Measurements from ENCODE around the gene DNAI1. TPM values are rescaled to one million over a fixed set of nuclear protein-coding genes. Genes with fewer than 3 reads are reported as not detected.
A peak's percentile ranks its signal among the peaks of the same experiment; 100 is the strongest.

DNAI1 gene
- total and polyA plus RNA-seq, 3 experiments from 2014 or later, result not detected

GRCh38 chr9:34452568-34452967 is 6.0 kb upstream of the DNAI1 start:
- ChIA-PET CTCF (no interaction called here), POLR2A (no interaction called here)
- Mint-ChIP-seq H3K27me3 (no peaks in the 10 kb centered on the region), H3K27ac (peak overlapping the region in 1 of 8 donors; percentile 35), H3K4me3 (no peak overlapping the region), H3K4me1 (peaks cover 19 to 37% (median 26%) of the 10 kb centered on the region in 3 donors), H3K36me3 (peaks cover 0 to 13% (median 1%) of the 10 kb centered on the region in 3 donors), H3K9me3 (no peaks in the 10 kb centered on the region)
- no peak overlapping the region for H3K27ac ChIP-seq (ENCODE audit: low read depth, low read length)
- DNase-seq, result no peak
- peaks cover 14% of the 10 kb centered on the region for H3K4me1 ChIP-seq (ENCODE audit: insufficient read depth, low read length)
- no peaks in the 10 kb centered on the region for H3K9me3 ChIP-seq (ENCODE audit: low read length)
- no peak overlapping the region for H3K4me3 ChIP-seq (ENCODE audit: low read length)
- no peaks in the 10 kb centered on the region for H3K27me3 ChIP-seq (ENCODE audit: insufficient read depth, low read length, poor library complexity, severe bottlenecking)
- no peaks in the 10 kb centered on the region for H3K36me3 ChIP-seq (ENCODE audit: insufficient read depth, low read length)

- ChIA-PET POLR2A (no interaction called here), CTCF (interaction anchor here (0.9 to 1.2 kb wide), 3 partner anchors 51 to 137 kb away, joined by 3 to 4 read pairs (median 3); partner anchors contain the start of gene MYORG)
- no peak overlapping the region for H3K27ac ChIP-seq (ENCODE audit: low read depth, low read length)
- Mint-ChIP-seq H3K4me3 (peak overlapping the region in 1 of 7 donors; percentile 26), H3K27ac (no peak overlapping the region), H3K36me3 (peaks cover 0 to 13% (median 4%) of the 10 kb centered on the region in 3 donors), H3K4me1 (peaks cover 27 to 50% (median 39%) of the 10 kb centered on the region in 3 donors), H3K9me3 (no peaks in the 10 kb centered on the region), H3K27me3 (peaks cover 0 to 5% of the 10 kb centered on the region in 2 donors)
- H3K36me3 ChIP-seq (ENCODE audit: insufficient read depth, low read length), result no peaks in the 10 kb centered on the region
- no peak overlapping the region for H3K4me3 ChIP-seq (ENCODE audit: low read length)
- H3K9me3 ChIP-seq (ENCODE audit: low read length), result no peaks in the 10 kb centered on the region
- H3K27me3 ChIP-seq (ENCODE audit: insufficient read depth, low read length, poor library complexity, severe bottlenecking), result no peaks in the 10 kb centered on the region
- no peak for DNase-seq
- peaks cover 20% of the 10 kb centered on the region for H3K4me1 ChIP-seq (ENCODE audit: insufficient read depth, low read length)
Measured at GRCh38 chr9:34454571-34455065, 4.0 kb upstream of the DNAI1 start.

- H3K36me3 ChIP-seq (ENCODE audit: insufficient read depth, low read length), result no peaks in the 10 kb centered on the region
- Mint-ChIP-seq H3K9me3 (no peaks in the 10 kb centered on the region), H3K36me3 (peaks cover 0 to 10% (median 3%) of the 10 kb centered on the region in 3 donors), H3K4me3 (peak overlapping the region in 6 of 7 donors; percentile 39 to 93 (median 82)), H3K27ac (peak overlapping the region in 2 of 8 donors; percentile 25 to 94), H3K27me3 (peaks cover 0 to 5% of the 10 kb centered on the region in 2 donors), H3K4me1 (peaks cover 26 to 49% (median 41%) of the 10 kb centered on the region in 3 donors)
- CTCF ChIA-PET, result interaction anchor here (0.6 to 1.2 kb wide), 3 partner anchors 35 to 160 kb away, joined by 3 read pairs; no protein-coding TSS in a partner anchor
- no peak for DNase-seq
- H3K9me3 ChIP-seq (ENCODE audit: low read length), result no peaks in the 10 kb centered on the region
- no peak overlapping the region for H3K27ac ChIP-seq (ENCODE audit: low read depth, low read length)
- no peaks in the 10 kb centered on the region for H3K27me3 ChIP-seq (ENCODE audit: insufficient read depth, low read length, poor library complexity, severe bottlenecking)
- peaks cover 20% of the 10 kb centered on the region for H3K4me1 ChIP-seq (ENCODE audit: insufficient read depth, low read length)
- POLR2A ChIA-PET, result no interaction called here
- H3K4me3 ChIP-seq (ENCODE audit: low read length), result no peak overlapping the region
Measured at GRCh38 chr9:34456151-34456550, 2.5 kb upstream of the DNAI1 start.

GRCh38 chr9:34456746-34457145 is 1.9 kb upstream of the DNAI1 start:
- no peaks in the 10 kb centered on the region for H3K9me3 Mint-ChIP-seq
- Histone ChIP-seq H3K36me3 (ENCODE audit: insufficient read depth, low read length) (no peaks in the 10 kb centered on the region), H3K9me3 (ENCODE audit: low read length) (no peaks in the 10 kb centered on the region), H3K4me1 (ENCODE audit: insufficient read depth, low read length) (peaks cover 20% of the 10 kb centered on the region), H3K27ac (ENCODE audit: low read depth, low read length) (no peak overlapping the region), H3K4me3 (ENCODE audit: low read length) (no peak overlapping the region), H3K27me3 (ENCODE audit: insufficient read depth, low read length, poor library complexity, severe bottlenecking) (peaks cover under 1% of the 10 kb centered on the region)
- H3K27me3 Mint-ChIP-seq, result peaks cover 0 to 6% of the 10 kb centered on the region in 2 donors
- CTCF ChIA-PET, result interaction anchor here (1.1 to 1.2 kb wide), 2 partner anchors 35 to 77 kb away, joined by 3 read pairs; no protein-coding TSS in a partner anchor
- H3K4me3 Mint-ChIP-seq, result peak overlapping the region; percentile 85 to 93 (median 91)
- H3K27ac Mint-ChIP-seq, result peak overlapping the region in 2 of 8 donors; percentile 13 to 37
- peaks cover 25 to 43% (median 39%) of the 10 kb centered on the region in 3 donors for H3K4me1 Mint-ChIP-seq
- no peak for DNase-seq
- H3K36me3 Mint-ChIP-seq, result peaks cover 0 to 8% (median 3%) of the 10 kb centered on the region in 3 donors
- POLR2A ChIA-PET, result no interaction called here

- no peaks in the 10 kb centered on the region for H3K9me3 ChIP-seq (ENCODE audit: low read length)
- peaks cover 6% of the 10 kb centered on the region for H3K27me3 ChIP-seq (ENCODE audit: insufficient read depth, low read length, poor library complexity, severe bottlenecking)
- H3K9me3 Mint-ChIP-seq, result no peaks in the 10 kb centered on the region
- H3K4me1 Mint-ChIP-seq, result peaks cover 25 to 39% (median 39%) of the 10 kb centered on the region in 3 donors
- H3K36me3 ChIP-seq (ENCODE audit: insufficient read depth, low read length), result no peaks in the 10 kb centered on the region
- H3K27me3 Mint-ChIP-seq, result peaks cover 3 to 6% of the 10 kb centered on the region in 2 donors
- H3K27ac ChIP-seq (ENCODE audit: low read depth, low read length), result no peak overlapping the region
- H3K4me1 ChIP-seq (ENCODE audit: insufficient read depth, low read length), result peaks cover 20% of the 10 kb centered on the region
- peaks cover 0 to 7% (median 3%) of the 10 kb centered on the region in 3 donors for H3K36me3 Mint-ChIP-seq
- H3K27ac Mint-ChIP-seq, result peak overlapping the region in 7 of 8 donors; percentile 26 to 91 (median 82)
- CTCF ChIA-PET, result interaction anchor here (1.1 to 1.2 kb wide), 2 partner anchors 34 to 78 kb away, joined by 3 read pairs; no protein-coding TSS in a partner anchor
- H3K4me3 ChIP-seq (ENCODE audit: low read length), result peak overlapping the region; percentile 64
- peak in 3 of 5 donors; percentile 8 to 50 (median 24) for DNase-seq
- POLR2A ChIA-PET, result no interaction called here
- H3K4me3 Mint-ChIP-seq, result peak overlapping the region; percentile 85 to 93 (median 91)
Measured at GRCh38 chr9:34457266-34458012, 1.2 kb upstream of the DNAI1 start.

- H3K27me3 Mint-ChIP-seq, result peaks cover 3 to 7% of the 10 kb centered on the region in 2 donors
- H3K36me3 ChIP-seq (ENCODE audit: insufficient read depth, low read length), result no peaks in the 10 kb centered on the region
- peaks cover 20% of the 10 kb centered on the region for H3K4me1 ChIP-seq (ENCODE audit: insufficient read depth, low read length)
- peak overlapping the region; percentile 44 for H3K4me3 ChIP-seq (ENCODE audit: low read length)
- H3K4me3 Mint-ChIP-seq, result peak overlapping the region; percentile 82 to 93 (median 90)
- H3K9me3 Mint-ChIP-seq, result no peaks in the 10 kb centered on the region
- peaks cover 23 to 39% (median 37%) of the 10 kb centered on the region in 3 donors for H3K4me1 Mint-ChIP-seq
- H3K36me3 Mint-ChIP-seq, result peaks cover 0 to 3% (median 0%) of the 10 kb centered on the region in 3 donors
- no peak for DNase-seq
- peak overlapping the region in 7 of 8 donors; percentile 63 to 92 (median 73) for H3K27ac Mint-ChIP-seq
- H3K27me3 ChIP-seq (ENCODE audit: insufficient read depth, low read length, poor library complexity, severe bottlenecking), result peaks cover 6% of the 10 kb centered on the region
- no peak overlapping the region for H3K27ac ChIP-seq (ENCODE audit: low read depth, low read length)
- CTCF ChIA-PET, result no interaction called here
- POLR2A ChIA-PET, result interaction anchor here (0.6 to 1.6 kb wide), 2 partner anchors 13 to 179 kb away, joined by 3 to 5 read pairs; partner anchors contain the start of gene SIGMAR1
- H3K9me3 ChIP-seq (ENCODE audit: low read length), result no peaks in the 10 kb centered on the region
Measured at GRCh38 chr9:34458959-34459340, 345 bp downstream of the DNAI1 start.

GRCh38 chr9:34459356-34459755 is 751 bp downstream of the DNAI1 start:
- peaks cover 6% of the 10 kb centered on the region for H3K27me3 ChIP-seq (ENCODE audit: insufficient read depth, low read length, poor library complexity, severe bottlenecking)
- H3K27ac ChIP-seq (ENCODE audit: low read depth, low read length), result no peak overlapping the region
- H3K4me3 ChIP-seq (ENCODE audit: low read length), result no peak overlapping the region
- no peaks in the 10 kb centered on the region for H3K36me3 ChIP-seq (ENCODE audit: insufficient read depth, low read length)
- H3K4me1 Mint-ChIP-seq, result peaks cover 22 to 39% (median 36%) of the 10 kb centered on the region in 3 donors
- ChIA-PET POLR2A (interaction anchor here (1.6 kb wide), 1 partner anchor 178 kb away, joined by 5 read pairs; the partner anchor contains the start of gene SIGMAR1), CTCF (no interaction called here)
- H3K27me3 Mint-ChIP-seq, result peaks cover 3 to 7% of the 10 kb centered on the region in 2 donors
- peaks cover 20% of the 10 kb centered on the region for H3K4me1 ChIP-seq (ENCODE audit: insufficient read depth, low read length)
- H3K27ac Mint-ChIP-seq, result peak overlapping the region in 3 of 8 donors; percentile 68 to 92 (median 84)
- no peaks in the 10 kb centered on the region for H3K9me3 Mint-ChIP-seq
- peak overlapping the region; percentile 11 to 93 (median 86) for H3K4me3 Mint-ChIP-seq
- H3K9me3 ChIP-seq (ENCODE audit: low read length), result no peaks in the 10 kb centered on the region
- DNase-seq, result no peak
- peaks cover 0 to 3% (median 0%) of the 10 kb centered on the region in 3 donors for H3K36me3 Mint-ChIP-seq

Measured in CD8-positive, alpha-beta memory T cell (primary cell).